HG03571 (cell line): Measurements from ENCODE around the gene DIPK1B.
"Not testable (repeated sequence)": the region's sequence is repeated elsewhere in the genome, so short reads cannot be mapped to it uniquely, and the experiment has no call there.

Experiments used
- ATAC-seq: cut with Tn5 transposase; IDR thresholded peaks from one replicate; pipeline ENCODE4 v1.9.1; 2021; ENCODE audit not compliant: unreplicated experiment

DIPK1B gene

GRCh38 chr9:136748666-136749611 lies 36.6 kb downstream of the DIPK1B start:
- no peak for ATAC-seq

GRCh38 chr9:136750526-136750925 lies 38.2 kb downstream of the DIPK1B start:
- no peak for ATAC-seq

DNA sequence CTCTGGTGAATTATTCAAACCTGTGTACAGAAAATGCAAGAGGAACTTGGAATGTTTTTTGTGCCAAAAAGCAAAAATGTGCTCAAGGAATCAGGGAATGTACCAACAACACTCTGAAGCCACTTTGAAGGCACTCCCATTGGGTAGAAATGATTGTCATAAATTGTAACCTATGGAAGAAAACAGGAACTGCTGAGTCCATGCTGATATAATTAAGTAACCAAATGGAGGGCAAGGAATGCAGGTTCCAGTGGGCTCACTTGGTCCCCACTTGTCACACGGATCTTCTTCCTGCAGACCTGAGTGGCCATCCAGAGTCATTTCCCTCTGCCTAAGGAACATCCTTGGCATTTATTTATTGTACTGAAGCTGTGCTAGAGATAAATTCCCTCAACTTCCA lies 38.9 kb downstream of the DIPK1B start:
- ATAC-seq, result no peak

DNA sequence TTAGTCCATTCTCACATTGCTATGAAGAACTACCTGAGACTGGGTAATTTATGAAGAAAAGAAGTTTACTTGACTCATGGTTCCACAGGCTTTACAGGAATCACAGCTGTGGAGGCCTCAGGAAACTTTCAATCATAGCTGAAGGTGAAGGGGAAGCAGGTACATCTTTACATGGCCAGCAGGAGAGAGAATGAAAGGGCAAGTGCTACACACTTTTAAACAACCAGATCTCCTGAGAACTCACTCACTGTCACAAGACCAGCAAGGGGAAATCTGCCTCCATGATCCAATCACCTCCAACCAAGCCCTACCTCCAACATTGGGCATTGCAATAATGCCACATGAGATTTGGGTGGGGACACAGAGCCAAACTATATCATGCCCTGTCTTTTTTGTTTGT lies 39.4 kb downstream of the DIPK1B start:
- ATAC-seq, result no peak

GRCh38 chr9:136753371-136754058 lies 41.1 kb downstream of the DIPK1B start:
- ATAC-seq, result no peak

DNA sequence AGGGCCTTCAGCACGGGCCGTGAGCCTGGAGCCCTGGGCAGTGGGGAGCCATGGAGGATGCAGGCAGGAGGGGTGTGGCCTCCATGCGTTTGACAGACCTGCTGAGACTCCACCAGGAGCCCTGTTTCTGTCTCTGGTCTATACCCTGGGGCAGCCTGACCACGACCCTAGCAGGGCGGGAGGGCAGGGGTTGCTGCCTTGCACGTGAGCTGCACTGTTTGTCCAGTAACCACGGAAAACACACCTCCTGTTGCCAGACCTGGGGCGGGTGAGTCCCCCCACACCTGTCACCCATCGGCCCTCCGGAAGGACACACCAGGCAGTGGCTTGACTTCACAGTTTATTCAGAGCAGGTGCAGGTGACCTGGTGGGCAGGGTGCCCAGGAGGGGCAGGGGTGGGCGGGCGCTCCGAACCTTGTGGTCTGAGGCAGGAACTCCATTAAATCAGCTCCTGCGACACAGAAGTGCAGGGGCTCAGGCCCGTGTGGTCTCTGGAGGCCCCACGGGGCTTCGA lies 41.7 kb downstream of the DIPK1B start:
- no peak for ATAC-seq

DNA sequence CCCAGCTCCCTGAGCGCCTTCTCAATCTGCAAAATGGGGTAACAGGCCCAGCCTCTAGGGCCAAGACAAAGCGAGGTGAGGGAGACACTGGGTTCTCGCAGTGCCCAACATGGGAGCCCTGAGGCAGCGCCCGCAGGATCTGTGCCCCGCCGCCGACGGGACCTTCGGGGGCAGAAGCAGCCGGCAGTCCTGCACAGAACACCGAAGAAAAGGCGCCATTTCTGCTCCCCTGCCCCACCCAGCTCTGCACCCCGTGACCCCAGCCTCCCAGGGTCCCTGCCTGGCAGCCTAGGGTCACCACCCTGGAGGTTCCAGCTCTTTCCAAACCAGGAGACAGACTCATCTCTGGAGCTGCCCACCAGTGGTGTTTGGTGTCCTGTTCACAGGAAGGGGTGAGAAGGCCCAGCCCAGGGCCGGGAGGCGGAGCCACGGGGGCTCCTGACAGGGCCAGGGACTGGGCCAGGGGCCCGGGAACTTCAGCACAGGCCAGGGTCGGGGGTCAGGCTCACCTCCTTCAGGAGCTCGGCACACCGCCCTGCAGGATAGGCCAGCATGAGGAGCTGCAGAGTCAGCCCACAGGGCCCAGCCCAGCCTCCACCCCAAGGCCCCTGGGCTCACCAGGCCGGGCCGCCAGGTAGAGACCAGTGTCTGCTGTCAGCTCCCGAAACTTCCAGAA lies 42.4 kb downstream of the DIPK1B start:
- ATAC-seq, result no peak

GRCh38 chr9:136755302-136756133 lies 43.1 kb downstream of the DIPK1B start:
- ATAC-seq, result not testable (repeated sequence)

- ATAC-seq, result no peak
Observed at GRCh38 chr9:136756134-136756438, 43.7 kb downstream of the DIPK1B start.

DNA sequence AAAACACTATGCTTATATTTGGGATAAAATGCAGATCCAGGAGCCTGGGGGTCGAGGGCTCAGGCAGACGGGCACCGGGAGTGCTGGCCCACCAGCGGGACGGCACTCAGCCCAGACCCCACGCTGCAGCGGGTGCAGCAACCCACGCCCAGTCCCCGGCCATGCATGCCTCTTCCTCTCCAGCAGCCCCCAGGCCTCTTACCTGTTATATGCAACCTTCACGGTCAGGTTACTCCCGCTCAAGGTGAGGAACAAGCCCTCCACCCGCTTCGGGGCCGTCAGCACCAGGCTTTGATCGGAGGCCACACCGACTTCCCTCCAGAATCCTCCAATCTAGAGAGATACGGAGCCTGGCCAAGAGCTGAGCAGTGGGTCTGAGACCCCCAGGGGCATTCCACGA lies 44.5 kb downstream of the DIPK1B start:
- ATAC-seq, result no peak

- ATAC-seq, result no peak
Observed at GRCh38 chr9:136757328-136757727, 45.0 kb downstream of the DIPK1B start.

GRCh38 chr9:136757751-136758140 lies 45.4 kb downstream of the DIPK1B start:
- ATAC-seq, result no peak

- no peak for ATAC-seq
Observed at GRCh38 chr9:136759001-136759400, 46.6 kb downstream of the DIPK1B start.

DNA sequence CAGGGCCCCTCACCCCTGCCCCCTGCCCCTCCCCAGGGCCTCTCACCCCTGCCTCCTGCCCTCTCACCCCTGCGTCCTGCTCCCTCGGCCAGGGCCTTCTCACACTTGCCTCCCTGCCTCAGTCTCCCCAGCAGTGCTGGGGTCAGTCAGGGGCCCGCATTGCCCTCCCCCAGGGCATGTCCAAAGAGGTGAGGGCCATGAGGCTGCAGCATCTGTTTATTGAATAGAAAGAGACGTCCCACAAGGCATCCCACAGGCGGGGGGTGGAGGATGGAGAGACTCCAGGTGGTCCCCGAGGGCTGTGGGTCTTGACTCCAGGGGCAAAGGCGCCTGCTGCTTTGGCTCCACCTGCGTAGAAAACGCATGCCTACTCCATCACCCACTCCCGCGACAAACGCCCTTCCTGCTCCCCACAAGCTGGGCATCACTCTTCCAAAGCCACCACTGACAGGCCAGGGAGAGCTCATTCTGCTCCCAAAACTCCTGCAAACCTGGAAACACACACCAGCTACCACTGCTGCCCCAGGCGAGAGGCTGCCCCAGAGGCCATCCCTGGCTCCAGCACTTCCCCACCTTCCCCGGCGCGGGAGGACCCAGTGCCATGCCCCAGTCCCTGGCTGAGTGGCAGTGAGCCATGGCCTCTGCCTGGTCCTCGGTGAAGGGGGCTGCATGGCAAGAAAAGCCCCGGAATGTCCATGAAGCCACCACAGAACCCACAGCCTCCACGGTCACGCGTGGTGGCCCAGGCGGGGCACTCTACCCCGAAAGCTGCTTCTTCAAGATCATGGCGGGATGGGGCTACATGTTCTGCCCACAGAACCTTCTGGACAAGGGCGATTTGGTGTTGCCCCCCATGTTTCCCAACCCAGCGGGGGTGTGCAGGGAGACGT lies 47.3 kb downstream of the DIPK1B start:
- ATAC-seq, result no peak

DNA sequence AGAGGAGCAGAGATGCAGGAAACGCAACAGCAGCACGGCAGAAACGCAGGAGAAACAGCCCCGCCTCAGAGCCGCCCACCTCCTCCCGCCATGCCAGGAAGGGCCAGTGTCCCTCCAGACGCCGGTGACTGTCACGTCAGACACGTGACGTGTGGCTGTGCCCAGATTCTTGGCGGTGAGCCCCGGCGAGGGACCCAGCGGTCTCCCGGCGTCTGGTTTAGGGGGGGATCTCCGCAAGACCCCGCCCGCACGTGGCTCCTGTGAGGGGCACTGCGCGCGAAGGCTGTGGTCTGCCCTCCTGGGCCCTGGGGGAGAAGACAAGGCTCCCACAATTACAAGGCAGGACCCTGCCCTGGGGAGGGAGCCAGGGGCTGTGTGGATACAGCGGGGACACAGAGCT lies 48.1 kb downstream of the DIPK1B start:
- no peak for ATAC-seq

GRCh38 chr9:136760834-136761544 lies 48.6 kb downstream of the DIPK1B start:
- not testable (repeated sequence) for ATAC-seq

GRCh38 chr9:136761545-136761981 lies 49.2 kb downstream of the DIPK1B start:
- no peak for ATAC-seq

DNA sequence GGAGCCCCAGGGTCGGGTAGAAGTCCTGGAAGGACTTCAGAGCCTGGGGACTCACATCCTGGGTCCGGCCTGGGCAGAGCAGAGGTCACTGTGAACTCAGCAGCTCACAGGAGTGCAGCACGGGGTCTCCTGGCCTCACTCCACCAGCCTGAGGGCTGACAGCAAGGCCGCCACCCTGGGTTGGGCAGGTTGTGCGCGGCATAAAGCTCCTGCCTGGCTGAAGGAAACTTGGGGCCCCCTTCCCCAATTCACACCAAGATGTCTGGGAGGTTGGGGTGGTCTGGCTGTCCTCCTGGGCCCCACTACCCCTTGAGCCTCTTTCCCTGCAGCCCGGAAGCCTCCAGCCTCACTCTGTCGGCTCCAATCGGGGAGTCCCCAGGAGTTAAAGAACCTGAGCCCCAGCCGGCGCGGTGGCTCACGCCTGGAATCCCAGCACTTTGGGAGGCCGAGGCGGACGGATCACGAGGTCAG lies 49.9 kb downstream of the DIPK1B start:
- no peak for ATAC-seq
